NCI-H226 (cell line): ENCODE measurements around the gene GIT2.
"Not testable (repeated sequence)": the region's sequence is repeated elsewhere in the genome, so short reads cannot be mapped to it uniquely, and the experiment has no call there.

Source experiments
- DNase-seq: peaks from one replicate; pipeline ENCODE4 v3.0.0-alpha.2; 2015

The GIT2 gene

DNA sequence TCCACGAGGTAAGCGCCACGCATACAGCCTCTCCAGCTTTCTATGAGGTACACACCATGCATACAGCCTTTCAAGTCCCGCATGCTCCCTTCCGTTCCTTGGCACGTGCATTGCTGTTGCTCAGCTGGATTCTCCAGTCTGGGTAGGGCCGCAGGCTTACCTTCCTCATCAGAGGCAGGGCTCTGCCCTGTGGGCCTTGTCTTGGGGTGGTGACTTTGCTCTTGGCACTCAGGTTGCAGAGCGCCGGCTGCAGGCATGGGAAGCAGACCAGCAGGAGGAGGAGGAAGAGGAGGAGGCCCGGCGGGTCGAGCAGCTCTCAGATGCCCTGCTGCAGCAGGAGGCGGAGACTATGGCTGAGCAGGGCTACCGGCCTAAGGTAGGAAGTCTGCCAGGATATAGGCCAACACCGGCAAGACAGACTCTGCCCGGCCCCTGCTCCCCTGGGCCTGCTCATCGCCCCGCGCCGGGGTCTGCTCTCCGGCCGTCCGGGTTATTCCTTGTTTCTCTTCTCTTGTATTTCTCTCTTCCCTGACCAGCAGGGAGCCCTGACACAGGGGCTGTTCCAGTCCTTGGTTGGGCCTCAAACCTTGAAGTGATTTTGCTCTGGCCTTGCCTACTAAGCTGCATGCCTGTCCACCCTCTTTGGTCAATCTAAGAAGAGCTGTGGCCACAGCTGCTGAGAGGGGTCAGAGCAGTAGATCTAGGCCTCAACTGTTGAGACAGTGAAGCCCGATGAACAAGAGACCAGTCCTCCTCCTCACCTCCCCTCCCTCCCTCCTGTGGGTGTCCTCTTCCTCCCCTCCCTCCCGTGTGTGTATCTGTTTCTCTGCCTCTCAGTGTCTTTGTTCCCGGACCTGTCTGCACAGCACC is 80.8 kb downstream of the GIT2 start:
- DNase-seq, result no peak

DNA sequence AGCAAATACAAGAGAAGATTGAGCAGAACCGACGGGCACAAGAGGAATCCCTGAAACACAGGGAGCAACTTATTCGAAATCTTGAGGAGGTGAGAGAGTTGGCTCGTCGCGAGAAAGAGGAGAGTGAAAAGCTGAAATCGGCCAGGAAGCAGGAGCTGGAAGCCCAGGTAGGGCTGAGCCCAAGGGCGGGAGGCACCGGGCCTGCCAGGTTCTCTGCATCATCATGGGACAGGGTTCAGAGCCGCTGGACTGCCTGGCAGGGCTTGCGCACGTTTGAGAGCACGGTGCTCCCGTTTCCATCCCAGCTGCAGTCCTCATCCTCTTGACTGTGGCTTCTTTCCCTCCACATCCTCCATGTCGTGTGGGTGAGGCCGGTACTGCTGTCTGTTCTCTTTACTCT is 81.7 kb downstream of the GIT2 start:
- DNase-seq, result no peak

DNA sequence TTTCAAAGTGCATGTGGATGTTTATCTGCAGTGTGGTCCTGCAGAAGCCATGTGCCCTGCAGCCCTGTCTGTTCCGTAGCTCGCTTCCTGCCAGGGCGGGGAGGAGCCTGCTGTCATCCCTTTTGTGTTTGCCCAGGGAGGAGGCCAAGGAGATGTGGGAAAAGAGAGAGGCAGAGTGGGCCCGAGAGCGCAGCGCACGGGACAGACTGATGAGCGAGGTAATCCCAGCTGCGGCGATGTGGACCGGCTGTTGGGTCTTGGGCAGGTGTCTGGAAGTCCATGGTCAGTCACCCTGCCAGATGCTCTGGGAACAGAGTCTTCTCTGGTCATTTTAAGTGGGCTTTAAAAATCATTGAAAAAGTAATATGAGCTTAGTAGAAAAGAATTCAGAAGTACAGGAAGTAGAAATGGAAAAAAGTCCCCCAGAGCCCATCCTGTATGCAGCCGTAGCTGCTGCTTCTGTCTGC is 83.3 kb downstream of the GIT2 start:
- no peak for DNase-seq

DNA sequence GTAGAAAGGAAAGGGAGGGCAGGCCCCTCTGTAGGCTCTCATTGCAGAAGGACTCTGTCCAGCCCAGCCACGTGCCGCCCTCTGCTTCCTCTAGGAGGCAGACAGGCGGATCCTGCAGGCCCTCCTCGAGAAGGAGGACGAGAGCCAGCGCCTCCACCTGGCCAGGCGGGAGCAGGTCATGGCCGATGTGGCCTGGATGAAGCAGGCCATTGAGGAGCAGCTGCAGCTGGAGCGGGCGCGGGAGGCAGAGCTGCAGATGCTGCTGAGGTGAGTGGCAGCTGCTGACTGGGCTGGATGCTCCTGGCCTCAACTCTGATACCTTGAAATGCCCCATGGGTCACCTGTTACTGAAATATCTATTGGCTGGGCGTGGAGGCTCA is 85.2 kb downstream of the GIT2 start:
- no peak for DNase-seq

DNA sequence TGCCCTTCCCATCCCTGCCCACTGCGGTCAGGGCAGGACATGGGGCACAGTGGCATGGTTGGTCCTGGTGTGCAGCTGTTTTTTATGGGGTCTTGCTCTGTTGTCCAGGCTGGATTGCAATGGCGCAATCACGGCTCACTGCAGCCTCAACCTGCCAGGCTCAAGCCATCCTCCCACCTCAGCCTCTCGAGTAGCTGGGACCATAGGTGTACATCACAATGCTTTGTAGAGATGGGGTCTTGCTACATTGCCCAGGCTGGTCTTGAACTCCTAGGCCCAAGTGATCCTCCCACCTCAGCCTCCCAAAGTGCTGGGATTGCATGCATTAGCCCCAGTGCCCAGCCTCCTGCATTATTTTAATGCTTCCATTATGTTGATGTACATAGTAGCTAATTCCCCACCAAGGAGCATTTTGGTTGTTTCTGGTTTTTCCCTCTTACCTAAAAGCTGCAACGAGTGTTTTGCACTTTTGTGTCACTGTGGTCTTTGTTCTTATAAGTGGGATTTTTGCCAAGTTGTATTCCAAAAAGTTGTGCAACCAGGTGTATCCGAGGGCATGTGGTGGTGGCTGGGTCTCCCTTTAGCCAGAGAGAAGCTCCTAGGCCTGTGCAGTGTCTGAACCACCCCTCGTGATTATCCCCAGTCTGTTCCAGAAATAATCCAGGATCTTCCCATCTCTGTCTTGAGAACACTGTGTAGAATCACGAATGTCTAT is 85.8 kb downstream of the GIT2 start:
- no peak for DNase-seq

DNA sequence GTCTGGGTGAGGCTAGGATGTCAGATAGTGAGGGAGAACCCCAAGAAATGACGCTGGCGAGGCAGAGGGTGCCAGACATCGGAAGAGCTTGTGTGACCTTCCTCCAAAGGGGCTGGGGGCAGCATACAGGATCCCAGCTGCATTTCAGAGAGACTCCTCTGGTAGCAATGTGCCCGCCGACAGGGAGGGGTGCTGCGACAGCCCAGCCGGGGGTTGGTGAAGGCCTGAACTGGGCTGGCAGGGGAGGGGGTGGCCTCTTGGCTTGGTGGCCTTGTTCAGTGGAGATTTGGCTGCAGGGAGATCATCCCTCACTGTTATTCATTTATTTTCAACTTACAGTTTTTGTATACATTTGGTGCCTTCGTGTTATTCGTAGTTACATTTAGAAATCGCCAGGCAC is 90.9 kb downstream of the GIT2 start:
- DNase-seq, result no peak

DNA sequence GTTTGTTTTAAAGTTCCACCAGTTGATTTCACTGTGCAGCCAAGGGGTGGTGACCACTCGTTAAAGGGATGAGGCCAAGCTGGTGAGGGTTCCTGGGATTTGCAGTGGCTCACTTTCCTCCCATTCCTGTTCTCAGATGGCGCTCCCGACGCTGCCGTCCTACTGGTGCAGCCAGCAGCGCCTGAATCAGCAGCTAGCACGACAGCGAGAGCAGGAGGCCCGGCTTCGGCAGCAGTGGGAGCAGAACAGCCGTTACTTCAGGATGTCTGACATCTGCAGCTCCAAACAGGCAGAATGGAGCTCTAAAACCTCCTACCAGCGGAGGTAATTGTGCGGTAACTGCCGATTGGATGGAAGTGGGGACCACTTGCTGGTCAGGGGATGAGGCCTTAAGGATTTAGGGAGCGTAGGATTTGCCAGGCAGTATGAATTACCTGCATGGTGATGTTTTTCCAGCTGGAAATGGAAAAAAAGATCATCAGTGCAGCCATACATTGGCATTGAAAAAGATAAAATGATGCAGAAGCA is 93.2 kb downstream of the GIT2 start:
- no peak for DNase-seq

DNA sequence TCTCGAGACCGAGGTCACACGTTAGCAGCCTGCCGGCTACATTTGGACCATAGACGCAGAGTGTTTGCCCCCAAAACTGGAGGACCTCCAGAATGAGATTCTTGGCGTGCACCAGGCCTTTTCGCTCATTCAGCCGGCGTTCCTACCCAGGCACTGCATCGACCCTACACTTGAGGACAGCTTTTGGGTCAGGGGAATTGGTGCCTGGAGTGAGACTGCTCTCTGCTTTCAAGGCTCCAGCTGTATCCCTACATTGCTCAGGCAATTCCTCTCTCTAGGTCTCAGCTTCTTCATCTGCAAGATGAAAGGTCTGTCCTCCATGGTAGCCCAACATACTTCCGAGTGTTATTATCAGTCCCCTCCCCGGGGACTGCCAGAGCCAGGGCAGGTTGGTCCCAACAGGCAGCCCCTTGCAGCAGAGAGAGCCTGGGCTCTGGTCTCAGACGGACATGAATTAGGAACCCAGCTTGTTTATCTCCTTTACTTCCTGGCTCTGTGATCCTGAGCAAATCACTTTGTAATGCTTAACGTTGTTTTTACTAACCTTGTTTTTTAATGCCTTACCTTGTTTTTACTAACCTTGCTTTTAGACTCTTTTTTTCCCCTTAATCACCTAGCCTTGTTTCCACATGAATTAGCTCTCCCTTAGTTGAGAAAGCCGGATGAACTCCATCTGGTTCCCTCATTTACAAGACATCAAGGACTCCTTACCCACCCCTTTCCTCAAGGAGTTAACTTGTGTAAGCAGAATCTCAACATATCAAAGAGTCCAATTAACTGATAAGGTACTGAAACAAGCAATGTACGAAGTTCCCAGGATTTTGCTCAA is 95.2 kb downstream of the GIT2 start:
- no peak for DNase-seq

DNA sequence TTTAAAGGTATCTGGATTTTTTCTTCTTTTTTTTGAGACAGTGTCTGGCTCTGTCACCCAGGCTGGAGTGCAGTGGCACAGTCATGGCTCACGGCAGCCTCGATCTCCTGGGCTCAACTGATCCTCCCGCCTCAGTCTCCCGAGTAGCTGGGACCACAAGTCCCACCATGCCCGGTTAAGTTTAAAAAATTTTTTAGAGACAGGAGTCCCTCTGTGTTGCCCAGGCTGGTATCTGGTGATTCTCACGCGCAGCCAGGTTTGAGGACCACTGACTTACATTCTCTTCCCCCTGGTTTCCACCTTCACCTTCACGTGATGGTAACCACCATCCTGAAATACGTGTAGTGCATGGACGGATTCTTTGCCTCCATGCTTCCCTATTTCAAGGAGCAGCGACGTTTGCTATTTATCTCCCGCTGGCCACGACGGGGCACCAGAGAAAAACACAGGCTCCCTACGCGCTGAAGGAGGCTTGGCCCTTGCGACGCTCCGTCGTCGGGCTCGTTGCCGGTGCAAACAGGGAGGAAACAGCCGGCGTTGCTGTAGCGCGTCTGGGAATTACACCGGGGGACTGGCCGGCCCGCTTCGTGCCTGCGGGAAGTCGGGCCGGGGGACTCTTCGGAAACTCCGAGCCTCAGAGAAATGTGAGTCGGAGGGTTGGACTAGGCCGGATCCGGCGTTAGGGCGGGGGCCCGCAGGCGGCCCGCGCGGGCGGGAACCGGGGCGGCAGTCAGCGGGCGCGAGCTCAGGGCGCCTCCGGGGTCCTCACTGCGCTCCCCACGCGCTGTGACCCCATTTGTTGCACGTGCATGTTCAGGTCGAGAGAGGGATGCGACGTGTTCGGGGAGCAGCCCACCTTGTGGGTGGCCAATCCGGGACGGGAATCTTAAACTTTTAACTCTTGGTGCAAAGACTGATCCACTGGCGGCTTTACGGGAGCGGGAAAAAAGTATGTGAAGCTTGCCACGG is 96.1 kb downstream of the GIT2 start, which contains the start of gene TCHP:
TSS of gene TCHP (plus strand) at position 492 of the 969 bp plus-strand sequence. CDS start 2,753 bp downstream, outside the sequence.
- peak; percentile 82 for DNase-seq

DNA sequence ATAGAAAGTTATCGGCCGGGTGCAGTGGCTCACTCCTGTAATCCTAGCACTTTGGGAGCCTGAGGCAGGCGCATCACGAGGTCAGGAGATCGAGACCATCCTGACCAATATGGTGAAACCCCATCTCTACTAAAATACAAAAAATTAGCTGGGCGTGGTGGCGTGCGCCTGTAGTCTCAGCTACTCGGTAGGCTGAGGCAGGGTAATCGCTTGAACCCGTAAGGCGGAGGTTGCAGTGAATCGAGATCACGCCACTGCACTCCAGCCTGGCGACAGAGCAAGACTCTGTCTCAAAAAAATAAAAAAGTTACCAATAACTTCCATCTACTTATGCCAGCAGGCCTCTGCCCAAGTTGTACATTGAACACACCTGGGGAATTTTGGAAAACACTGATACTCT is 96.8 kb downstream of the GIT2 start:
- not testable (repeated sequence) for DNase-seq

DNA sequence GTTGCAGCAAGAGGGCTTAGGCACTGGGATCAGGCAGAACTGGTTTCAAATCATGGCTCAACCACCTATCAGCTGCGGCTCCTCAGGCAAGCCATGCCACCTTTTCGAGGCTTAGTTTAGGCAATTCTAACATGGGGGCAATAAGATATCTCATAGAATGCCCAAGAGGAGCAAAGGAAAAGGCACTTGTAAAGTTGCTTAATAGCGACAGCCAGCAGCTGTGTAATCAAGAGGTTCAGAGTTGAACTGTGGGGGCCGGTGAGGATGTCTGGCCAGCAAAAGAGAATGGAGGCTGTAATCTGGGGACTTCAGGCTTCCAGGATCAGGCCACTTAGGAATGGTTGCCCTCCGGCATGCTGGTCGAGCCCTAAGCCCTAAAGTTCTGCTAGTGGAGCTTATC is 99.1 kb downstream of the GIT2 start:
- DNase-seq, result no peak

DNA sequence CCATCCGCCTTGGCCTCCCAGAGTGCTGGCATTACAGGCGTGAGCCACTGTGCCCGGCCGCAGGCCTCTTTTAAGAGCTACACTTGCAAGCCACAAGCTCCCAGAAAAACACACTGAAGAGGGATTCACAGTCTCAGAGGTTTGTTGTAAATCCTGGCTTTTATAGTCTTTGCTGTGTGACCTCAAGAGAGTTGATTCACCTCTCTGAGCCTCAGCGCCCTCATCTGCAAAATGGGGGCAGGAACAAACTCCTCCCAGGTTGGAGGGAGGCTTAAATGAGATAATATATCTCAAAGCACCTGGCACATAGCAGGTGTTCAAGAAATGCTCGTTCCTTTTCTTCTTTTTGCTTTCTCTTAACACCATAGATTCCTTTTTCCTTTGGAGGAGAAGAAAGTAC is 100.0 kb downstream of the GIT2 start:
- no peak for DNase-seq

DNA sequence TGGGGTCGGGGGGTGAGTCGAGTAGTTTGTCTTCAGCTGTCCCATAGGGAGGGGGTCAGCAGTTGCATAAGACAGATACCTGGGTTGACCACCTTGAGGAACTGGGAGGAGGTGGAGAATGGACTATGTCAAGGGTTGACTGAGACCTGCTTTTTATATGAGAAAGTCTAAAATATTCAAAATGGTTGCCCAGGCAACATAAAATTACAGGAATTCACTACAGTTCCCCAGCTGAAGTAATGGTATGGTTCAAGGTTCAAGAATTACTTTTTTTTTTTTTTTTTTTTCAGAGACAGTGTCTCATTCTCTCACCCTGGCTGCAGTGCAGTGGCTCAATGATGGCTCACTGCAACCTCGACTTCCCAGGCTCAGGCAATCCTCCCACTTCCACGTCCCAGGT is 101.2 kb downstream of the GIT2 start:
- DNase-seq, result no peak

DNA sequence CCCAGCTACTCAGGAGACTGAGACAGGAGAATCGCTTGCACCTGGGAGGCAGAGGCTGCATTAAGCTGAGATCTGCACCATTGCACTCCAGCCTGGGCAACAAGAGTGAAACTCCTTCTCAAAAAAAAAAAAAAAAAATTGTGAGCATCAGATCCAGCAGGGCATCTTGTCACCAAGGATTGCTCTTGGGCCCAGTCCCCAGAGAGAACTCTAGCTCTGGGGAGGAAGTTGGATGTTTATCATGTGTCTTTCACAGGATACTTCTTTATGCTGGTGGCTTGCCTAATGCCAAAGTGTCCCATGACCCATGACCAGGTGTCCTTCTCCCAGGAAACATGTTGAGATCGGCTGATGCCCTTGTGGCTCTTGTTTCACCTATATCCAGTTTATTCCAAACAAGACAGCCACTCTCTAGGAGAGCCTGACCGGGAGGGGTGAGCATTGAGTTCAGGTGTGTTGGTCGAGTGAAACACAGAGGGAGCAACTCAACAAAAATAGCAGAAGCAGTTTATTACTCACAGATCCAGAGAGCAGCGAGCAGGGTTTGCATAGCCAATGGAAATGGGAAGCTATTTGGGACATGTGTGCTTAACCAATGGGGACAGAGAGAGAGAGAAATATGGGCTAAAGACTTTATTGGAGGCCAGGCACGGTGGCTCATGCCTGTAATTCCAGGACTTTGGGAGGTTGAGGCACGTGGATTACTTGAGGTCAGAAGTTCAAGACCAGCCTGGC is 102.7 kb downstream of the GIT2 start:
- no peak for DNase-seq

DNA sequence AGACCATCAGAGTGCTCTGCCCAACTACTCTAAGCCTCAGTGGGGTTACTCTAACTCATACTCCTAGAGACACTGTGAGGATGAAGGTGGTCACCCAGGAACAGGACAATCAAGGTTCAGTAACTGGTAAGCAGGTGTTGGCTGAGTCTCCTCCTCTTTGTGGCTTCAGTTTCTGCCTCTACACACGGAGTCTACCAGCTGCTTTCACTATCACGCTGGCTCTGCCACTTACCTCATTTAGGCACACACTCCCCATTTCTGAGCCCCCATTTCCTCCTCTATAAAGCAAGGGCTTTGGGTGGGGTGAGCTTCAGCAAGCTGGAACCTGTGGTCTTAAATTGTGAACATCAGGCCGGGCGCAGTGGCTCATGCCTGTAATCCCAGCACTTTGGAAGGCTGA is 103.4 kb downstream of the GIT2 start:
- no peak for DNase-seq

DNA sequence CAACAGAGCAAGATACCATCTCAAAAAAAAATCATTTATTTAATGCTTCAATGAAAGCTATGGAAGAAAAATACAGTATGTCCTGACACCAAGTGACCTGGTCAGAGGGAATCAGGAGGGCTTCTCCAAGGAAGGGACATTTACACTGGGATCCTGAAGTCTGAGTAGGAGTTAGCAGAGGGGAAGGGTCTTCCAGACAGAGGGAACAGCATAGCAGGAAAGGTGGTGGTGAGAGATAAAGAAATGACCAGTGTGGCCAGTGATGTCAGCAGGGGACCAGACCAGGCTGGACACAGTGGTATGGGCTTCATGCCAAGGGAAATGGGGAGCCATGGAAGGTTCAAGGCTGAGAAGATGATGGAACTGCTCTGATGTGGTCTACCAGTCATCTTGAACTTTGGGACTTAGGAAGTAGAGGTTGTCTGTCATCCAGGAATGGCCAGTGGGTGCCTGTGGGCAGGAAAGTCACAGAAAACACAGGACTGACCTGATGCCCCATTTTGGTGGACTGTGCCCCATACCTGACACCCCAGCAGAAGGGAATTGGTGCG is 103.9 kb downstream of the GIT2 start:
- no peak for DNase-seq

DNA sequence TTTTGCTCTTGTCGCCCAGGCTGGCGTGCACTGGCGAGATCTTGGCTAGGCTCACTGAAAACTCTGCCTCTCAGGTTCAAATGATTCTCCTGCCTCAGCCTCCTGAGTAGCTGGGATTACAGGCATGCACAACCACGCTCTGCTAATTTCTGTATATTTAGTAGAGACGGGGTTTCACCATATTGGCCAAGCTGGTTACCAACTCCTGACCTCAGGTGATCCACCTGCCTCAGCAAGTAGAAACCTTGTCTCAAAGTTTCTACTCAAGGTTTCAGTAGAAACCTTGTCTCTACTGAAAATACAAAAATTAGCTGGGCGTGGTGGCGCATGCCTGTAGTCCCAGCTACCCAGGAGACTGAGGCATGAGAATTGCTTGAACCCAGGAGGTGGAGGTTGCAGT is 104.4 kb downstream of the GIT2 start:
- not testable (repeated sequence) for DNase-seq

DNA sequence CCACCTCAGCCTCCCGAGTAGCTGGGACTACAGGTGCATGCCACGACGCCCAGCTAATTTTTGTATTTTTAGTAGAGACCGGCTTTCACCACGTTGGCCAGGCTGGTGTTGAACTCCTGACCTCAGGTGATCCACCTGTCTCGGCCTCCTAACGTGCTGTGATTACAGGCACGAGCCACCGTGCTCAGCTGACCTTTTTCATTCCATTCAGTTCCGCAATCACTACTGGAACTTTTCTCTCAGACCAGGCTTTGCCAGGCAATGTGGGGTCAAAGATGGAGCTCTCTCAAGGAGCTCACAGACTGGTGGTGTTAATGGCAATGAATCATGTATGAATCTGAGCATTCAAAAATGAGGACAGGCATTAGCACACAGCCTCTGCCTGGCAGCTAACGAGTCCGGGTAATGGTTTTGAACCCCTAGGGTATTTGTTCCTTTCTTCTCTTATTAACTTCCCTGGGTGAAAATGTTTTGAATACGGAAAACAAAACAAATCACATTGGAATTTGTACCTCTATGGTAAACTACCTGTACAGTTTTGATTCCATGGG is 105.5 kb downstream of the GIT2 start:
- DNase-seq, result no peak

DNA sequence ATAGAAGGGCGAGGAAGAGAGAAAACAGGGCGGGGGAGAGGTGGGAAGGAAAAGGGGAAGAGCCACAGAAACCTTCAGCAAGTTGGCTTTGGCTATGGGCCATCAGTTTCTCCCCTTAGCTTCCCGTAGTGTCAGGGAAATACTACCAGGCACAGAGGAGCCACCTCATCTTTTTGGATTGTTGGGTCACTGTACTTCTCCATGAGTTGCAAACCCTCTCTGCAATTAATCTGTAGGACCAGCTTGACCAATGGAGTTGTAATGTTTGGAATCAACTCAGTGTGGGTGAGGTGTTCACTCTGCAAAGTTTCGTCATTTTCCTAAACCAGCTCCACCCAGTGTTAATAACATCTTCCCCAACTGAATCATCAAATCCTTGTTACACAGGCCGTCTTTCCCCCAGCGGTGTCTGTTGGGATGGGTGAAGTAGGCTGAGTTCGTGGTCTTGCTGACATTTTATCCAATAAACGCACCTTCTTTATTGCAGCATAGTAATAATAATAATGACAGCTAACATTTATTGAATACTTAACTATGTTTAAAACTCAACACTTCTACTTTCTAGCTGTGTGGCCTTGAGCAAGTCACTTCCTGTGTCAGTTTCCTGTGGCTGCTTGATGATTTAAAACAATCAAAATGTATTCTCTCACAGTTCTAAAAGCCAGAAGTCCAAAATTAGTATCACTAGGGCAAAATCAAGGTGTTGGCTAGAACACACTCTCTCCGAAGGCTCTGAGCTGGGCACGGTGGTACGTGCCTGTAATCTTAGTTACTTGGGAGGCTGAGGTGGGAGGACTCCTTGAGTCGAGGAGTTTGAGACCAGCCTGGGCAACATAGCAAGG is 107.8 kb downstream of the GIT2 start:
- DNase-seq, result peak; percentile 98
